Progenitor cell of endocrine pancreas (in vitro differentiated cells): ENCODE measurements around the gene CHGA. TPM values are rescaled to one million over a fixed set of nuclear protein-coding genes. Genes with fewer than 3 reads are reported as not detected.
A peak's percentile ranks its signal among the peaks of the same experiment; 100 is the strongest.

Experiments
- DNase-seq: peaks from one replicate; pipeline ENCODE4 v3.0.0; 2021; ENCODE audit warnings: low spot score; ENCODE audit not compliant: unreplicated experiment
- H3K27ac Mint-ChIP-seq: 2 replicates; pipeline ENCODE4 v1.8.0; 2021; ENCODE audit warnings: mild to moderate bottlenecking, moderate library complexity, mixed read lengths
- H3K27me3 Mint-ChIP-seq: 2 replicates; pipeline ENCODE4 v1.8.0; 2021; ENCODE audit warnings: mixed read lengths
- H3K36me3 Mint-ChIP-seq: 2 replicates; pipeline ENCODE4 v1.8.0; 2022; ENCODE audit warnings: mixed read lengths; ENCODE audit not compliant: insufficient read depth
- H3K4me1 Mint-ChIP-seq: 2 replicates; pipeline ENCODE4 v1.8.0; 2021; ENCODE audit warnings: low read depth, mixed read lengths
- H3K4me3 Mint-ChIP-seq: 2 replicates; pipeline ENCODE4 v1.8.0; 2021; ENCODE audit warnings: low read depth, mild to moderate bottlenecking, moderate library complexity, mixed read lengths
- H3K9me3 Mint-ChIP-seq: 2 replicates; pipeline ENCODE4 v1.8.0; 2021; ENCODE audit warnings: low read depth, mixed read lengths
- CTCF ChIP-seq: fragments of 200-600 bp; sonication (generic); IDR thresholded peaks from one replicate; pipeline ENCODE4 v1.5.0; 2021; ENCODE audit warnings: antibody characterized with exemption, mild to moderate bottlenecking; ENCODE audit not compliant: unreplicated experiment
- total RNA-seq: library from RNA; stranded (reverse); gene quantifications from 2 replicates; pipeline ENCODE4 v1.2.1, GENCODE V29; 2021

CHGA gene
- total RNA-seq, 1 donor from 2014 or later = 1,590 TPM

DNA sequence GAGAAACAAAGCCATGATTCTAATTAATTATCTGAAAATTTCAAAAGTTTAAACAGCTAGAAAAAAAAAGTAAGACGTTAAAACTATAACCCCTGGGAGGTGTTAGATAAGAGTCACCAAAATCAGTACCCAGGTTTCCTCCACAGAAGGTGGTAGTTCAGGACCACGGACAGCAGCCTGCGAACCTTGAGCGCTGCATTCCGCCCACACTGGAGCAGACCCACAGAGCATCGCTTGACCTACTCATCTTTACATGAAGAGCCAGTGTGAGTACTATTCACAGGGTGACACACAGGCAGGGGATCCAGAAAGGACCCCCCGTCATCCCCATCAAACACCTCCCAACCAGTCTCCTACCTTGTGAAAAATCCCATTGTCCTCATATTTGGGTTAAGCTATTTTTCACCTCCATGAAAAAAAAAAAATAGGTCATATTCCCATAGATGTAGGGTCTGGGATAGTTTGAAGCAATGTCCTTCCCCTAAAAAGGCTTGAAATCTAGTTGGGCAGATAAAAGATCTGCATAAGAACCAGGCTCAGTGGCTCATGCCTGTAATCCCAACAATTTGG lies 8.8 kb upstream of the CHGA start:
- peak; percentile 60 for DNase-seq
- no peak overlapping the region for H3K4me3 Mint-ChIP-seq

GRCh38 chr14:92916201-92916600 lies 6.7 kb upstream of the CHGA start:
- Mint-ChIP-seq H3K27ac (no peak overlapping the region), H3K4me3 (no peak overlapping the region), H3K27me3 (peaks cover 32% of the 10 kb centered on the region), H3K4me1 (peaks cover 4% of the 10 kb centered on the region), H3K36me3 (no peaks in the 10 kb centered on the region), H3K9me3 (no peaks in the 10 kb centered on the region)
- TF ChIP-seq CTCF = no peak
- DNase-seq = no peak

More for the DNA sequence above, 8.8 kb upstream of the CHGA start:
- H3K9me3 Mint-ChIP-seq = no peaks in the 10 kb centered on the region
- peaks cover 16% of the 10 kb centered on the region for H3K27me3 Mint-ChIP-seq
- no peaks in the 10 kb centered on the region for H3K36me3 Mint-ChIP-seq
- no peak for TF ChIP-seq CTCF
- peaks cover 4% of the 10 kb centered on the region for H3K4me1 Mint-ChIP-seq
- no peak overlapping the region for H3K27ac Mint-ChIP-seq

DNA sequence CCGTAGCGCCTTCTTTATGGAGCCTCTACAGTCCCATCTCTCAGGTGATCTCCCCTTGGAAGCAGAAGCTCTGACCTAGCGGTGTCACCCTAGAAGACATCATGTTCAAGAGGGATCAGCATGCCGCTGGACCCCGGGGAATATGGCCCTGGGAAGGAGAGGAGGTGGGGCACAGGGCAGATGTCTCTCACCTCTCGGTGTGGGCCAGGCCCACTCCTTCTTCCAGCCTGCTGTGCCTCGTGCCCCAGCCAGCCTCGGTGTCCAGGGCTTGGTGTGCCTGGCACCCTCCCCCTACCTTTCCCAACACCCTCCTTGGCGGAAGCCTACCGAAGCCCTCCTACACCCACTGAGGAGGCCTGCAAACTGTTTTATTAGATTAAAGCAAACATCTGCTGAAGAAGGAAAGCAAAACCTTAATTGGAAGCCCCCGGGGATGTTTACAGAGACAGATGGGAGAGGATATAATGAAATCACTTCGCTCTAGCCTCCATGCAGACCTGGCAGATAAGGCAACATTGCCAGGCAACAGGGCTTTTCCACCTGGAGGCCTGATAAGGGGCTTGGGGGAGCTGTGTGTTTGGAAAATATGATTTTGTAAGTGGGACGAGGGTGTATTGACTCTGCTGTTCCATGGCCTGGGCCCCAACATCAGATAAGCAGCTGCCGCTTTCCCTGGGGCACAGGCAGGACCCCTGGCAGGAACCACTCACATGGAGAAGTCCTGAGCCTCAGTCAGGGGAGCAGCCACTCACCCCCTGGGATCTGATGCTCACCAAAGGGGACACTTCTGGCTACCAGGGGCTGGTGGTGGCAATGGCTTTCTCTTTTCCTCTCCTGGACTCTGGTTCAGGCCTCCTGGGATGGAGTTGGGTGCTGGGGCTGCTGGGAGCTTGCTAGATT lies 5.7 kb upstream of the CHGA start:
- peaks cover 4% of the 10 kb centered on the region for H3K4me1 Mint-ChIP-seq
- H3K36me3 Mint-ChIP-seq = no peaks in the 10 kb centered on the region
- H3K27ac Mint-ChIP-seq = peak overlapping the region; percentile 72
- H3K4me3 Mint-ChIP-seq = no peak overlapping the region
- peaks cover 43% of the 10 kb centered on the region for H3K27me3 Mint-ChIP-seq
- DNase-seq = no peak
- H3K9me3 Mint-ChIP-seq = no peaks in the 10 kb centered on the region
- TF ChIP-seq CTCF = no peak

DNA sequence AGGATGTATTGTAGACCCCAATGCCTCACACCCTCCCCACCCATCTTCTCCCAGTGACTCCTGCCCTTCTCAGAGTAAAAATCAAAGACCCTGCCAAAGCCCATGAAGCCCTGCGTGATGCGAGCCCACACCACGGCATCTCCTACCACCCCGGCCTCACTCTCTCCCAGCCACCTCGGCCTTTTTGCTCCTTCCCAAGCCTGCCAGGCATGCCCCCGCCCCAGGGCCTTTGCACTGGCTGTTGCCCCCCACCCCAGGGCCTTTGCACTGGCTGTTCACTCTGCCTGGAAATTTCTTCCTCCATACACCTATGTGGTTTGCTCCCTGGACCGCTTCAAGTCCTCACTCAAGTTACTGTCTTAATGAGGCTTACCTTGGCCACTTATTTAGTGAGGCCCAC lies 5.0 kb upstream of the CHGA start:
- Mint-ChIP-seq H3K27me3 (peaks cover 48% of the 10 kb centered on the region), H3K36me3 (no peaks in the 10 kb centered on the region), H3K4me1 (peaks cover 8% of the 10 kb centered on the region), H3K4me3 (no peak overlapping the region), H3K27ac (peak overlapping the region; percentile 13), H3K9me3 (no peaks in the 10 kb centered on the region)
- DNase-seq = no peak
- TF ChIP-seq CTCF = no peak

- no peak for TF ChIP-seq CTCF
- Mint-ChIP-seq H3K36me3 (no peaks in the 10 kb centered on the region), H3K27ac (no peak overlapping the region), H3K27me3 (peaks cover 51% of the 10 kb centered on the region), H3K4me3 (no peak overlapping the region), H3K4me1 (peaks cover 8% of the 10 kb centered on the region), H3K9me3 (no peaks in the 10 kb centered on the region)
- no peak for DNase-seq
These were observed 2.9 kb upstream of the CHGA start for GRCh38 chr14:92920001-92920400.
